ENCODE data around the gene CREB3. TPM values are rescaled to one million over a fixed set of nuclear protein-coding genes. Genes with fewer than 3 reads are reported as not detected.

CREB3 gene, protein sequence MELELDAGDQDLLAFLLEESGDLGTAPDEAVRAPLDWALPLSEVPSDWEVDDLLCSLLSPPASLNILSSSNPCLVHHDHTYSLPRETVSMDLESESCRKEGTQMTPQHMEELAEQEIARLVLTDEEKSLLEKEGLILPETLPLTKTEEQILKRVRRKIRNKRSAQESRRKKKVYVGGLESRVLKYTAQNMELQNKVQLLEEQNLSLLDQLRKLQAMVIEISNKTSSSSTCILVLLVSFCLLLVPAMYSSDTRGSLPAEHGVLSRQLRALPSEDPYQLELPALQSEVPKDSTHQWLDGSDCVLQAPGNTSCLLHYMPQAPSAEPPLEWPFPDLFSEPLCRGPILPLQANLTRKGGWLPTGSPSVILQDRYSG
- total RNA-seq = 62.1 and 68.7 TPM in 2 replicates

DNA sequence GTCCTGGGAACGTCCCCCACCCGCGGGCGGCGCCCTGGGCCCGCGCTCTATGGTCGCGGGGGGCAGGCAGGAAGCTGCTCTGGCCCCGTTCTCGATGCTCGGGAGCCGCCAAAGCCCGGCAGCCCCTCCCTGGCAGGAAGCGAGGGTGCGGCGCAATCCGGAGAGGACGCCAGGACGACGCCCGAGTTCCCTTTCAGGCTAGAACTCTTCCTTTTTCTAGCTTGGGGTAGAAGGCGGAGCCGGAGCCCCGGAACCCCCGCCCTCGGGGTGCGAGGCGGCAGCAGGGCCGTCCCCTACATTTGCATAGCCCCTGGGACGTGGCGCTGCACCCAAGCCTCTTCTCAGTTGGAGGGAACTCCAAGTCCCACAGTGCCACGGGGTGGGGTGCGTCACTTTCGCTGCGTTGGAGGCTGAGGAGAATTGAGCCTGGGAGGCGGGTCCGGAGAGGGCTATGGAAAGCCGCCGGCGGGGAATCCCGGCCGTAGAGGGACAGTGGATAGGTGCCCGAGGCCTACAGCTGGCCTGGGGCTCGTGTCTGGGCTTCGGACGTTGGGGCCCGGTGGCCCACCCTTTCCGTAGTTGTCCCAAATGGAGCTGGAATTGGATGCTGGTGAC lies at the start of gene CREB3, which contains the start of gene TLN1:
Gene CREB3, plus strand, starts transcription at position 482 of the 615 bp plus-strand sequence. Its CDS starts 107 bp downstream, at position 589.
Gene TLN1, minus strand, starts transcription at position 11 of the 615 bp plus-strand sequence. CDS start 6,501 bp downstream, outside the sequence.

DNA sequence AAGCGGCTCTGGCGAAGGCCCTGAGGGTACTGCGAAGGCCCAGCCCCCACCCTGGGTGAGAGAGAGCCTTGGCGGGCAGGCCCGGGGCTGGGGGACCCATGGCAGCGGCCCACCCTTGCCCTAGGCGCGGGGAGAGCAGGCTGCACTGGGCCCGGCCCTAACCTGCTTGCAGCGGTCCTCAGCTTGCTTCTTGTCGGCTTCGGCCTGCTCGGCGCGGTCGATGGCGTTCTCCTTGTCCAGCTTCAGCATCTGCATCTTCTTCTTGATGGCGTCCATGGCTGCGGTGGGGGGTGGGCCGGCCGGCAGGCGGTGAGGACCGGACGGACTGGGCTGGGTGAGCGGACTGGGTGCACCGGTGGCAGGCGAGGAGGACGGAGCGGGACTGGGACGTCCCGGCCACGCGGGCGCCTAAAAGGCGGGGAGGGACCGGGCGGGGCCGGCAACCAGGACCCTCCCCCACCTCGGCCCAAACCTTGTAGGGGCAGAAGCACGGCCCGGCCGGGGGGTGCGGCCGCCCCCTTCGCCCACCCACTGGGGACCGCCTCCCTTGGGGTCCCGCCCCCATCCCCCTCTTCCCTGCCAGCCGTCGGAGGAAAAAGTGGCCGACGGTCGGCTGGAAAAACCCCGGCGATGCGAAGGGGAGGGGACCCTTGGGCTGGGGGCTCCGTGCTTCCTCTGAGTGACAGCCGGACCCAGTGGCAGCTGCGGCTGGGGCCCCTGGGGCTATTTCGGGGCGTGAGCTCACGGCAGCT lies 42.7 kb upstream of the CREB3 start, which contains the start of gene TPM2:
Gene TPM2, minus strand, starts transcription at position 384 of the 752 bp plus-strand sequence. Its CDS starts 108 bp downstream, at position 276.

DNA sequence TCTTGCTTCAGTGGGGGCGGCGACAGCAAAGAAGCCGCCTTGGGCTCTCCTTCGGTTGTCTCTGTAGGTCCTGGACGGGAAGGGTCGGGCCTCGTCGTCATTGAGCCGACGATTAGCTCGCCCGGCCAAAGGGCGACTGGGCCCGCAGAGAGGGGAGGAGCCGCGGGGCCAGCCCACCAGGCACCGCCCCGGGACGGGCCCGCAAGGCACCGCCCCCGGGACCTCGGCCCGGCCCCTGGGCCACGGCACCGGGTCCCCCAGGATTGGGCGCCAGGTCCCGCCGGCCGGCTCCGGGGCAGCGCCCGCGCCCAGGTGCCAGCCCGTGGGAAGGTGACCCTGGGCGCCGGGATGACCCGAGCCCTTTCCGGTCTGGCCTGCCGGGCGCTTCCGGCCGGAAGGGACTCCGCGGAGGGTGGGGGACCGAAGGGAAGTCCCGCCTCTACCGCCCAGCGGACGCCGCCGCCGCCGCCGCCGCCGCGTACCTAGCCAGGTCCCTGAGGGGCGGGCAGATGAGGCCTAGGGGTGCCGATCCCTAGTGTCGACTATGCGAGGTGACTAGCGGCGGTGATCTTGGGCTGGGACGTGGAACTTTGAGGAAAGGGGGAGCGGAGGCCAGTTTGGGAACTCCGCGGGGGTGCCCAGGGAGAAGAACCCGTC lies 16.5 kb downstream of the CREB3 start, which contains the start of the genes GBA2 and RGP1:
Gene GBA2, minus strand, starts transcription at position 371 of the 657 bp plus-strand sequence. CDS start 524 bp downstream, outside the sequence.
Gene RGP1, plus strand, starts transcription at position 430 of the 657 bp plus-strand sequence. CDS start 469 bp downstream, outside the sequence.

DNA sequence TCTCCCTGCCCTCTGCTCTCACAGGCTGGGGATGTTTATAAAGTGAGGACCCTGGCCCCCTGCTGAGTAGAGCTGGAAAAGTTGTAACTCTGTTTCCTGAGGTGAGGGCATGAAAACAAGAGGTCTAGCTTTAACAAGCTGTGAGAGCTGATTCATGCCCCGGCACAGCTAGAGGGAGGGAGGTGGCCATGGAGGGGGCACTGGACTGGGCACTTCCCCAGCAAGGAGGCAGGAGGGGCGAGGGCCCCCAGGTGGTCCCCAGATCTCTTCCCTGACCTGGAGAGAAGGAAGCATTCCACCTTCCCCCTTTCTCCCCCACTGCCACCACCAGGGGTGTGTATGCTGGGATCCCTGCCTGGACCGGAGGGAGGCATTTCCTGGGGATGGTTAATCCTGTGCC lies 21.8 kb downstream of the CREB3 start, which contains the start of gene MSMP:
Gene MSMP, minus strand, starts transcription at position 13 of the 400 bp plus-strand sequence. CDS start 147 bp downstream, outside the sequence.

Small RNA genes within 50 kb of the gene (small RNA-seq; reads per million reads assigned to genes)
- 2.3 reads per million, percentile 75 among the genes with 10 or more reads in this experiment for gene MIR6853

Other genes starting within 250 kb of the CREB3 start
- 26.3 and 27.2 TPM in 2 replicates for gene RUSC2, start 242.6 kb upstream of the CREB3 start, total RNA-seq
- 12.5 and 18.9 TPM in 2 replicates for gene TESK1, start 127.4 kb upstream of the CREB3 start, total RNA-seq
- 2.7 and 2.8 TPM in 2 replicates for gene CD72, start 114.3 kb upstream of the CREB3 start, total RNA-seq
- 0.39 and 0.43 TPM in 2 replicates for gene SIT1, start 81.7 kb upstream of the CREB3 start, total RNA-seq
- 17,926 and 21,117 TPM in 2 replicates for gene RMRP, start 74.6 kb upstream of the CREB3 start, total RNA-seq
- gene CCDC107, start 74.4 kb upstream of the CREB3 start, total RNA-seq = 9.9 and 14.6 TPM in 2 replicates
- 0.39 and 5.5 TPM in 2 replicates for gene ARHGEF39, start 67.5 kb upstream of the CREB3 start, total RNA-seq
- gene CA9, start 58.7 kb upstream of the CREB3 start, total RNA-seq = 0.86 and 2.2 TPM in 2 replicates
- 755 and 824 TPM in 2 replicates for gene TPM2, start 42.7 kb upstream of the CREB3 start, total RNA-seq
- 275 and 305 TPM in 2 replicates for gene TLN1, start 471 bp upstream of the CREB3 start, total RNA-seq
- gene GBA2, start 16.6 kb downstream of the CREB3 start, total RNA-seq = 25.0 and 31.8 TPM in 2 replicates
- gene RGP1, start 16.6 kb downstream of the CREB3 start, total RNA-seq = 20.2 and 22.1 TPM in 2 replicates
- gene MSMP, start 21.6 kb downstream of the CREB3 start, total RNA-seq = 1.4 and 11.6 TPM in 2 replicates
- 29.2 and 38.3 TPM in 2 replicates for gene NPR2, start 58.9 kb downstream of the CREB3 start, total RNA-seq
- 0.52 and 1.2 TPM in 2 replicates for gene SPAG8, start 79.6 kb downstream of the CREB3 start, total RNA-seq
- gene HINT2, start 82.4 kb downstream of the CREB3 start, total RNA-seq = 15.3 and 19.1 TPM in 2 replicates
- not detected in 2 replicates for gene FAM221B, start 96.1 kb downstream of the CREB3 start, total RNA-seq
- 4.4 and 4.5 TPM in 2 replicates for gene TMEM8B, start 96.6 kb downstream of the CREB3 start, total RNA-seq
- gene OR13J1, start 137.7 kb downstream of the CREB3 start, total RNA-seq = not detected in 2 replicates
- 4.7 and 5.9 TPM in 2 replicates for gene HRCT1, start 173.5 kb downstream of the CREB3 start, total RNA-seq
- gene SPAAR, start 176.8 kb downstream of the CREB3 start, total RNA-seq = 0.26 and 0.54 TPM in 2 replicates
- gene OR2S2, start 225.5 kb downstream of the CREB3 start, total RNA-seq = 0.39 and 0.43 TPM in 2 replicates